Common myeloid progenitor, CD34-positive (primary cell): ENCODE data around the gene CEACAM18.

Experiments
- CTCF ChIA-PET: fragments of 350-600 bp; sonication (Branson Sonifier 250); formaldehyde crosslinking; loops from one replicate; lab custom pipeline; 2021; ENCODE audit warnings: antibody characterized with exemption; lab: Charles Lee
- POLR2A ChIA-PET: fragments of 350-600 bp; sonication (Branson Sonifier 250); formaldehyde crosslinking; loops from one replicate; lab custom pipeline; 2021; ENCODE audit warnings: antibody characterized with exemption; lab: Charles Lee
- DNase-seq, 3 donors: peaks; one replicate each; pipeline versions ENCODE4 v3.0.0 to v3.0.0-alpha.2; 2013
- H3K27ac ChIP-seq, 2 experiments: 1 replicate in 1 of 2; 2 replicates in 1 of 2; pipeline ENCODE4 v1.7.0; 2013; ENCODE audit warnings: inconsistent platforms in 2 of 2, low read length in 2 of 2, mild to moderate bottlenecking in 2 of 2, low read depth in 1 of 2, moderate library complexity in 1 of 2; ENCODE audit not compliant: severe bottlenecking in 2 of 2, insufficient read depth in 1 of 2, poor library complexity in 1 of 2
- H3K27me3 ChIP-seq, 5 experiments: replicated peaks in 2 of 5; 1 replicate in 3 of 5; 2 replicates in 2 of 5; pipeline versions ENCODE4 v1.6.1 to v1.7.0; 2013; ENCODE audit warnings: low read length in 4 of 5, mild to moderate bottlenecking in 2 of 5, moderate library complexity in 2 of 5, inconsistent platforms in 1 of 5; ENCODE audit not compliant: insufficient read depth in 5 of 5, control insufficient read depth in 4 of 5
- H3K36me3 ChIP-seq, 4 experiments: 1 replicate in 2 of 4; 2 replicates in 2 of 4; pipeline versions ENCODE4 v1.6.1 to v1.7.0; 2013; ENCODE audit warnings: low read length in 3 of 4, control low read depth in 1 of 4, mild to moderate bottlenecking in 1 of 4; ENCODE audit not compliant: control insufficient read depth in 4 of 4, insufficient read depth in 4 of 4
- H3K4me1 ChIP-seq, 4 experiments: 1 replicate in 3 of 4; 2 replicates in 1 of 4; pipeline versions ENCODE4 v1.6.1 to v1.7.1; 2013; ENCODE audit warnings: low read length in 3 of 4, mild to moderate bottlenecking in 3 of 4, control low read depth in 1 of 4, inconsistent platforms in 1 of 4, moderate library complexity in 1 of 4; ENCODE audit not compliant: control insufficient read depth in 4 of 4, insufficient read depth in 4 of 4; ENCODE audit errors: control extremely low read depth in 1 of 4
- H3K4me3 ChIP-seq, 7 experiments: 1 replicate in 4 of 7; 2 replicates in 3 of 7; pipeline versions ENCODE4 v1.5.1 to v1.7.0; 2013; ENCODE audit warnings: mild to moderate bottlenecking in 7 of 7, low read length in 6 of 7, moderate library complexity in 6 of 7, inconsistent platforms in 2 of 7, low read depth in 2 of 7, control low read depth in 1 of 7; ENCODE audit not compliant: insufficient read depth in 4 of 7, control insufficient read depth in 1 of 7; ENCODE audit errors: extremely low read depth in 1 of 7
- H3K9me3 ChIP-seq, 5 experiments: 1 replicate in 4 of 5; 2 replicates in 1 of 5; pipeline versions ENCODE4 v1.6.1 to v1.7.1; 2013; ENCODE audit warnings: low read length in 4 of 5, mild to moderate bottlenecking in 2 of 5, inconsistent platforms in 1 of 5, low read depth in 1 of 5, moderate library complexity in 1 of 5; ENCODE audit not compliant: control insufficient read depth in 4 of 5, insufficient read depth in 2 of 5; ENCODE audit errors: control extremely low read depth in 1 of 5
- WGBS: methylation state at CpG from one replicate; pipeline ENCODE4 v1.1.5; 2013; ENCODE audit not compliant: insufficient coverage; 5-methylcytosine and 5-hydroxymethylcytosine counted together

Gene CEACAM18

GRCh38 chr19:51468545-51468920 lies 9.8 kb upstream of the CEACAM18 start:
- no peak for DNase-seq
- Histone ChIP-seq H3K27ac (peak overlapping the region in 1 of 2 experiments; percentile 66), H3K4me1 (peaks cover 16 to 48% (median 25%) of the 10 kb centered on the region in 4 experiments), H3K27me3 (peaks cover 0 to 1% (median 0%) of the 10 kb centered on the region in 5 experiments), H3K4me3 (peak overlapping the region in 2 of 7 experiments; percentile 43 to 57), H3K9me3 (no peaks in the 10 kb centered on the region), H3K36me3 (no peaks in the 10 kb centered on the region)
- POLR2A ChIA-PET, result no interaction called here
- CTCF ChIA-PET, result interaction anchor here (0.6 to 1.9 kb wide), 10 partner anchors 11 to 184 kb away, joined by 3 to 8 read pairs (median 4); no protein-coding TSS in a partner anchor
- 100% methylated on average over 1 of the region's 2 CpGs for WGBS

GRCh38 chr19:51469162-51469561 lies 9.2 kb upstream of the CEACAM18 start:
- H3K27me3 ChIP-seq, result peaks cover 0 to 5% (median 2%) of the 10 kb centered on the region in 5 experiments
- ChIA-PET POLR2A (no interaction called here), CTCF (interaction anchor here (0.8 to 1.5 kb wide), 6 partner anchors 15 to 184 kb away, joined by 3 to 5 read pairs (median 4); no protein-coding TSS in a partner anchor)
- no CpG with 5 or more reads among the region's 4 CpGs for WGBS
- no peak overlapping the region for H3K27ac ChIP-seq
- DNase-seq, result no peak
- no peaks in the 10 kb centered on the region for H3K36me3 ChIP-seq
- H3K4me1 ChIP-seq, result peaks cover 16 to 48% (median 25%) of the 10 kb centered on the region in 4 experiments
- H3K4me3 ChIP-seq, result no peak overlapping the region
- no peaks in the 10 kb centered on the region for H3K9me3 ChIP-seq

DNA sequence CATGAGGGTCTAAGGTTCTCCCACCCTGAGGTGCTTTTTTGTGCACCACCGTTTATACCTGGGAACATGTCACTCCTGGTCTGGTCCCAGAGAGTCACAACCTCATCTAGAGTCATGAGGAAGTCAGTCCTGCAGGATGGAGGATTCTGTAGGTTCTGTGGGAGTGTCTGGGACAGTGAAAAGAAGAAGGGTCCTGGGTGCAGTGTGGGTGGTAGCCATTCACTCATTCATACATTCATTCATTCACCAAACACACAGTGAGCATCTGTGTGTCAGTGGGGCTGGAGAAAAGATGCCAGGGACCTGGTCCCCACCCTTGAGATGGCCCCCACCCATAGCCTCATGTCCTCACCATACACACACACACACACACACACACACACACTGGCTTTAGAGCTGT lies 8.7 kb upstream of the CEACAM18 start:
- CTCF ChIA-PET, result interaction anchor here (1.0 to 1.5 kb wide), 2 partner anchors 33 to 46 kb away, joined by 3 to 5 read pairs; no protein-coding TSS in a partner anchor
- Histone ChIP-seq H3K4me1 (peaks cover 13 to 48% (median 24%) of the 10 kb centered on the region in 4 experiments), H3K27ac (no peak overlapping the region), H3K36me3 (no peaks in the 10 kb centered on the region), H3K9me3 (no peaks in the 10 kb centered on the region), H3K27me3 (peaks cover 0 to 8% (median 5%) of the 10 kb centered on the region in 5 experiments), H3K4me3 (no peak overlapping the region)
- no peak for DNase-seq
- 86% methylated on average over 1 of the region's 1 CpG for WGBS
- POLR2A ChIA-PET, result no interaction called here

GRCh38 chr19:51470966-51471365 lies 7.4 kb upstream of the CEACAM18 start:
- 100% methylated on average over 4 of the region's 9 CpGs for WGBS
- Histone ChIP-seq H3K9me3 (no peaks in the 10 kb centered on the region), H3K4me1 (peaks cover 13 to 46% (median 24%) of the 10 kb centered on the region in 4 experiments), H3K27ac (no peak overlapping the region), H3K27me3 (peaks cover 0 to 10% (median 5%) of the 10 kb centered on the region in 5 experiments), H3K36me3 (no peaks in the 10 kb centered on the region), H3K4me3 (no peak overlapping the region)
- POLR2A ChIA-PET, result no interaction called here
- DNase-seq, result no peak
- CTCF ChIA-PET, result interaction anchor here (0.8 to 7.0 kb wide), 13 partner anchors 10 to 211 kb away, joined by 3 to 92 read pairs (median 4); no protein-coding TSS in a partner anchor

DNA sequence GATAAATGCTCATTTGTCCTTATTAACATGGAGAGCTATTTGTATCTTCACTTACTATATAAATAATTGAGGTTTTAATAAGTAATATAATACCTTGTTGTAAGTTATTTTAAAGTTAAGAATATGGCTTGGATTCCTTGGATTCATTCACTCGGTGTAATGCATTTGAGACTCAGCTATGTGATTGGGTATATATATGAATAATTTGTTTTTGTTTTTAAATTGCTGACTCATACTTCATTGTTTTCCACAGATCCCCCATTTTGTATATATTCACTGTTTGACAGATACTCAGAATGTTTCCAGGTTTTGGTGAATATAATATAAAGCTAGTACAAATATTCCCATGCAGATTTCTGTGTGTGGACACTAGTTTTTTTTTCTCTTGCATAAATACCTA lies 6.8 kb upstream of the CEACAM18 start:
- CTCF ChIA-PET, result interaction anchor here (0.5 to 7.0 kb wide), 14 partner anchors 10 to 300 kb away, joined by 3 to 92 read pairs (median 4); no protein-coding TSS in a partner anchor
- H3K36me3 ChIP-seq, result no peaks in the 10 kb centered on the region
- WGBS, result no CpG with 5 or more reads among the region's 1 CpG

DNA sequence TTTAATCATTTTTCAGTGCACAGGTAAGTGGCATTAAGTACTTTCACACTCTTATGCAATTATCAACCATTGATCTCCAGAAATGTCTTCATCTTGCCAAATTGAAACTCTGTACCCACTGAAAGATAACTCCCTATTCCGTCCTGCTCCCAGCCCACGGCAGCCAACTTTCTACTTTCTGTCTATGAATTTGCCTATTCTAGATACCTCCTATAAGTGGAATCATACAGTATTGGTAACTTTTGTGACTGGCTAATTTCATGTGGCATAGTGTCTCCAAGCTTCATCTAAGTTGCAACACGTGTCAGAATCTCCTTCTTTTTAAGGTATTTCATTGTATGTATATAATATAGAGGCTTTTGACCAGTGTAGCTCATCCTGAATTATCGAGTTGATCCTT lies 5.7 kb upstream of the CEACAM18 start:
- H3K27ac ChIP-seq, result no peak overlapping the region
- H3K4me3 ChIP-seq, result no peak overlapping the region
- POLR2A ChIA-PET, result no interaction called here
- H3K36me3 ChIP-seq, result no peaks in the 10 kb centered on the region
- peaks cover 0 to 10% (median 5%) of the 10 kb centered on the region in 5 experiments for H3K27me3 ChIP-seq
- 0% methylated on average over 1 of the region's 4 CpGs for WGBS
- H3K4me1 ChIP-seq, result peaks cover 4 to 29% (median 16%) of the 10 kb centered on the region in 4 experiments
- DNase-seq, result no peak
- CTCF ChIA-PET, result interaction anchor here (0.6 to 7.0 kb wide), 34 partner anchors 10 to 206 kb away, joined by 3 to 92 read pairs (median 5); partner anchors contain the start of gene ZNF175
- peaks cover 0 to 4% (median 0%) of the 10 kb centered on the region in 5 experiments for H3K9me3 ChIP-seq

More for the DNA sequence above, 6.8 kb upstream of the CEACAM18 start:
- peaks cover 0 to 10% (median 5%) of the 10 kb centered on the region in 5 experiments for H3K27me3 ChIP-seq
- H3K4me1 ChIP-seq, result peaks cover 13 to 40% (median 23%) of the 10 kb centered on the region in 4 experiments
- DNase-seq, result no peak
- POLR2A ChIA-PET, result no interaction called here
- H3K9me3 ChIP-seq, result peaks cover 0 to 4% (median 0%) of the 10 kb centered on the region in 5 experiments
- H3K27ac ChIP-seq, result no peak overlapping the region
- H3K4me3 ChIP-seq, result no peak overlapping the region
